HG02763 (cell line): ENCODE measurements around the gene METRN.

Experiments used
- ATAC-seq: cut with Tn5 transposase; IDR thresholded peaks from one replicate; pipeline ENCODE4 v1.9.1; 2021; ENCODE audit warnings: mild to moderate bottlenecking, moderate library complexity; ENCODE audit not compliant: unreplicated experiment

METRN gene

DNA sequence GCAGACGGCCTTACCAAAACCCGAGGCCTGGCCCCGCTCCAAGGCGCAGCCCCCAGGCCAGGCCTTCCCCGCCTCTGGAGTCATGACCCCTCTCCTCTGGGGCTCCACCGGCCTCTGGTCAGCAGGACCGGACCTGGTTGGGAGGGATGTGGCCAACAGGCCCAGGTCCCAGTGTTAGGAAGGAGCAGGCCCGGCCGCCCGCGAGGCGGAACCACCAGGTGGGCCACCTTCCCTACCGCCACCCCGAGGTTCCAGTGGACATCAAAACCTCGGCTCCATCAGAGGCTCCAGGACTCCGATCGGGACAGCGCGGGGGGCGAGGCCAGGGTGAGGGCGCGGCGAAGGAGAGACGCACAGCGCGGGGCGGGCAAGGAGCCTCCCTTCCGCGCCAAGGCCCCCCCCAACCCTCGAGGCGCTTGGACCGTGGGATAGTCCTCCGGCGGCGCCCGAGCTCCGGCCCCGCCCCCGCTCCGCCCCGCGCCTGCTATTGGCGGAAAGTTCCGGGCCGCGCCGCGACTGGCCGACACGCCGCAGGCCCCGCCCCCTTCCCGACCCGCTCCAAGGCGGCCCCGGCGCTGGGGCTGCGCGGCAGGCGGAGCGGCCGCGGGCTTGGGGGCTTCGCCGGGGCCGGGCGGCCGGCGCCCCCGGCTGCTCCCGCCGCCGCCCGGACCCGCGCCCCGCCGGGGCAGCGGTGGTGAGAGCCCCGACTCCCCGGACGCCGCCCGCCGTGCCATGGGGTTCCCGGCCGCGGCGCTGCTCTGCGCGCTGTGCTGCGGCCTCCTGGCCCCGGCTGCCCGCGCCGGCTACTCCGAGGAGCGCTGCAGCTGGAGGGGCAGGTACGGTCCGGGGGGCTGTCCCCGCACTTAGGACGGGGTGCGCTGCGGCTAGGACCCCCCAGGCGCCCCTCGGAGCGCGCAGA is at the start of gene METRN:
Gene METRN, plus strand, starts transcription at position 561 of the 919 bp plus-strand sequence. Its CDS starts 172 bp downstream, at position 733.
- ATAC-seq: peak; percentile 68

DNA sequence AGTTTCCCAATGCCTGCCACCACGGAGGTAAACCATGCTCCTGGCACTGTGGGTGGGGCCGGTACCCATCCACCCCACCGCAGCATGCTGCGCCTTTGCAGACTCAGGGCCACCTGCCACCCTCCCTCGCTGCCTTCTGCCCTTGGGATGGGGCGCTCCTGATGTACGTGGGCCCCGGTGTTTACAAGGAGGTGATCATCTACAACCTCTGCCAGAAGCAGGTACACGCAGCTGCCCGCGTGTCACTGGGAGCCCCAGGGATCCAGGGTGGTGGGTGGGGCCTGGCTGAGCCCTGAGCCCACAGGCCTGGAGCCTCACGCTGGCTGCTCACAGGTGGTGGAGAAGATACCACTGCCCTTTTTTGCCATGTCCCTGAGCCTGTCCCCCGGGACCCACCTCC is 48.3 kb upstream of the METRN start:
- ATAC-seq: no peak

DNA sequence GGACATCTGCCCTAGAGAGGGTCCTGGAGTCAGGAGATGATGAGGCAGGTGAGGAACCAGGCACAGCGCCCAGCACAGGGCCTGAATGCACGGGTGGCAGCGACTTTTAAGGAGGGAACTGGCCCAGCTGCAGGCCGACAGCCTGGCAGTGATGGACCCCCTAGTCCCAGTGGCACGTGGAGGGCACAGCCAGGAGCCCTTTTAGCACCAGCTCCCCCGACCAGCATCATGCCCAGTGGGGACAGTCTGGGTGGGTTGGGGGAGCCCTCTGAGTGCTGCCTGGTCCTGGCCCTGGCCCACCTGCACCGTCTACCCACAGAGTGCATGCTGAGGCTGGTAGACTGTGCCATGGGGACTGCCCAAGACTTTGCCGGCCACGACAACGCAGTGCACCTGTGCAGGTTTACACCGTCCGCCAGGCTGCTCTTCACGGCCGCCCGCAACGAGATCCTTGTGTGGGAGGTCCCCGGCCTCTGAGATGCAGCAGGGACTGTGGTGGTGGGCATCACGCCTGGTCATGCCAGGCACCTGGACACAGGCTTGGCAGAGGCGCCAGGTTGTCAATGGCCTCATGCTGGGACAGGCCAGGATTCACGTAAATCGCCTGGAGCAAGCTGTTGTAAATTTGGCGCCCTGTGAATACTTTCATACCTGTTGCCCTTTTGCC is 47.7 kb upstream of the METRN start:
- no peak for ATAC-seq

DNA sequence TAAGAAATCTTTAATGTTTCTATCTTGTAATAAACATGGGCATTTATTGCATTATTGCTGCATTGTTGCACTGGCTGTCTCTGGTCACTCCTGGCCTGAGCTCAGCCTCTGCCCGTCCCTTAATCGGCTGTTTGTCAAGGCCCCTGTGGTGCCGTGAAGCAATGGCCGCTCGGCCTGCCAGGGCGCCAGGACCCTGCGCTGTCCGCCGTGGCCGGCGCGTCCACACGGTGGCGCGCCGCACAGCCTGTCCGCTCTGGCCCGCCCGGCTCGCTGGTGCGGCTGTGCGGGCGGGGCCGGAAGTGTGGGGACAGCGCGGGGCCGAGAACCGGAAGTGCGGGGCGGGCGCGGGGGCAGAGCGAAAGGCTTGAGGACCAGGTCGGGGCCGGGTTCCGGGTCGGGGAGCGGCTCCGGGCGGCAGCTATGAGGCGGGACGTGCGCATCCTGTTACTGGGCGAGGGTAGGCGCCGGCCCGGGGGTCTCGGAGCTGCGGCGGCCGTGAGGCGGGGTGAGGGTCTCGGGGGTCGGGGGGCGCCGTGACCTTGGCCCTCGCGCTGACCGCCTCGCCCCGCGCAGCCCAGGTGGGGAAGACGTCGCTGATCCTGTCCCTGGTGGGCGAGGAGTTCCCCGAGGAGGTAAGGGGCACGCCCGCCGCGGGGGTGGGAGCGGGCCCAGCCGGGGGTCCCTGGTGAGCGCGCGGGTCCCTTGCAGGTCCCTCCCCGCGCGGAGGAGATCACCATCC is 47.0 kb upstream of the METRN start, which contains the start of gene RHOT2:
Gene RHOT2, plus strand, starts transcription at position 353 of the 739 bp plus-strand sequence. Its CDS starts 68 bp downstream, at position 421.
- ATAC-seq: peak; percentile 82

DNA sequence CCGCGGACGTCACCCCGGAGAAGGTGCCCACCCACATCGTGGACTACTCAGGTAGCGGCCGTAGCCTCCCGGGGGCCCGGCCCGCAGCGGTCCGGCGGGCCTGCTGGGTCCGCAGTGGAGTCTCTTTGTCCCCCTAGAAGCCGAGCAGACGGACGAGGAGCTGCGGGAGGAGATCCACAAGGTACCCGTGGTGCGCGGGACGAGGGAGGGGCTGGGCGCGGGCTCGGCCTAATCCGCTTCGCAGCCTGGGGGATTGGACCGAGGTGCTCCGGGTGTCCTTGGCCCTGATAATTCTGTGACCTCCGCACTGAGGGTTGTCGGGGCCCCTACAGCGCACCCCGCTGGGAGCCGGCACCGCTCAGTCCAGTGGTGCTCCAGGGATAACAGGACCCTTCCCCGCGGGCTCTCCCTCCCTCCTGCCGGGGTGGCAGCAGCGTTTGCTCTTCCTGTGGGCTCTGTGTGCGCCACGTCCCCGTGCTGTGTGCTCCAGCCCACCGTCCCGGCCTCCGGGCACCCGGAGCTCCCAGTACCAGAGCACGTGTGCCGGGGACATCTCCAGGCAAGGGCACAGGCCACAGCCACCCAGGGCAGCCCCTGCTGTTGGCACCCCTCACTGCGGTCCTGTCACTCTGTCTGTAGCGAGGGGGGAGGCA is 46.3 kb upstream of the METRN start:
- ATAC-seq: no peak

DNA sequence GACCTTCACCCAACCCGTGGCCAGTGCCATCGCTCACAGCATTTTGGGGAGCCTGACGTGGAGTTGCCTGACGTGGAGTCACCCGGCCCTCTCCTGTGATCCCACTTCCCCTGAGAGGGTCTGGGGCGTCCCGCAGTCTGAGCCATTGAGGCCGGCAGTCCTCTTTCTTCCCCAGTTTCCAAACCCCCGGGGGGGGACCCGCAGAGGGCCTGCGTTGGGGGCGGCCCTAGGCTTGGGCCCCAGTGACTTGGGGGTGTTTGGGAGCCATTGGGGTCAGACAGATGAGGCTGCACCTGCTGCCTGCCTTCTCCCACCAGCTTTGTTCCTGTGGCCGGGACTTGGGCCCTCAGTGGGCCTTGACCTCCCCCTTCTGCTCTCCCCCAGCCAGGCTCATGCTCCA is 45.3 kb upstream of the METRN start:
- ATAC-seq: no peak

DNA sequence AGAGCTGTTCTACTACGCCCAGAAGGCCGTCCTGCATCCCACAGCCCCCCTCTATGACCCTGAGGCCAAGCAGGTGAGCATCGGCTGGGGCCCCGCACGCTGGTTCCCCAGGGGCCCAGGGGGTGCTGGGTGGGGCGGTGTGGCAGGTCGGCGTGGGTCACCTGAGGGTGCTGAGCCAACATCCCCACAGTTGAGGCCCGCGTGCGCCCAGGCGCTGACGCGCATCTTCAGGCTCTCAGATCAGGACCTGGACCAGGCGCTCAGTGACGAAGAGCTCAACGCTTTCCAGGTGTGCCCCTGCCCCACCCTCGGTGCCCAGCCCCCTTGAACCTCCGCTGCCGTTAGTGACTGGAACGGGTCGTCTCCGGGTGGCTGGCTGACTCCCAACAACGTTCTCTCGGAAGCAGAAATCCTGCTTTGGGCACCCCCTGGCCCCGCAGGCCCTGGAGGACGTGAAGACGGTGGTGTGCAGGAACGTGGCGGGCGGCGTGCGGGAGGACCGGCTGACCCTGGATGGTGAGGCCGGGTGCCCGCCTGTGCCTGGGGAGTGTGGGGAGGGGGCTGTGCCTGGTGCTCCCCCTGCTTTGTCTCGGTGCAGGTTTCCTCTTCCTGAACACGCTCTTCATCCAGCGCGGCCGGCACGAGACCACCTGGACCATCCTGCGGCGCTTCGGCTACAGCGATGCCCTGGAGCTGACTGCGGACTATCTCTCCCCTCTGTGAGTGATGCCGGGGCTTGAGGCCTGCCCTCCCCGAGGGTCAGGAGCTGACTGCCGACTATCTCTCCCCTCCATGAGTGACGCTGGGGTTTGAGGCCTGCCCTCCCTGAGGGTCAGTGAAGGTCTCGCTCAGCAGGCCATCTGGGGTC is 44.2 kb upstream of the METRN start:
- ATAC-seq: no peak

DNA sequence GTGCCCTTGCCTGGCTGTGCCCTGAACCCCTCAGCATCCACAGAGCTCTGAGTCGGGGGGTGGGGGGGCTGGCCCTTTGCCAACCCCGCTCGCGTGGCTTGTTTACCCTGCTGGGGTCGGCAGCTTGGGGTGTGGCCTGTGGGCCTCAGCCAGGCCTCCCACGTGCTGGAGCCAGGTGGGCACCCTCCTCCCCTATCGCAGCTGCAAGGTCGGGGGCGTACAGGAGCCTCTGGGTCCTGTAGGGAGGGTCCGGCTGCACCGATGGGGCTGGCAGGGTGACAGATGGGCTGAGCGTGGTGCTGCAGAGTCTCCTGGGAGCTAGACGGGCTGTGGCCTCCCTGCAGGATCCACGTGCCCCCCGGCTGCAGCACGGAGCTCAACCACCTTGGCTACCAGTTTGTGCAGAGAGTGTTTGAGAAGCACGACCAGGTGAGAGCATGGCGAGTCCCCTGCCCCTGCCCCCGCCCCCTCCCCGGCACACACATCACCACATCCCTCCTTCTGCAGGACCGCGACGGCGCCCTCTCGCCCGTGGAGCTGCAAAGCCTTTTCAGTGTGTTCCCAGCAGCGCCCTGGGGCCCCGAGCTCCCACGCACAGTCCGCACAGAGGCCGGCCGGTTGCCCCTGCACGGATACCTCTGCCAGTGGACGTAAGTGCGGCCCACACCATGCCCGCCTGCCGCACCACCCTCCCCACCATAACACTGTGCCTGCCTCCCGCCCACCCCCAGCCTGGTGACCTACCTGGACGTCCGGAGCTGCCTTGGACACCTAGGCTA is 43.4 kb upstream of the METRN start:
- no peak for ATAC-seq

DNA sequence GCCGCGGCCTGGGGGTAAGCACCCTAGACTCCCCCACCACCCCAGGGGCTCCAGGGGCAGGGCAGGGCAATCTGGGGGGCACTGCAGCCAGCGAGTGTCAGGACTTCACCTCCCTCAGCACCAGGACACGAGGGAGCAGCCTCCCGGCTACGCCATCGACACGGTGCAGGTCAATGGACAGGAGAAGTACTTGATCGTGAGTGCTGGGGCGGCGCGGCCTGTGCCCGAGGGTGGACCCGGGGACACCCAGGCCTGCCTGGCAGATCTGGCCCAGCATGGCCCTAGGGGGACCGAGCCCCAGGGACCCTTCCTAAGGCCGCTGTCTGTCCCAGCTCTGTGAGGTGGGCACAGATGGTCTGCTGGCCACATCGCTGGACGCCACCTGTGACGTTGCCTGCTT is 42.5 kb upstream of the METRN start:
- ATAC-seq: no peak

DNA sequence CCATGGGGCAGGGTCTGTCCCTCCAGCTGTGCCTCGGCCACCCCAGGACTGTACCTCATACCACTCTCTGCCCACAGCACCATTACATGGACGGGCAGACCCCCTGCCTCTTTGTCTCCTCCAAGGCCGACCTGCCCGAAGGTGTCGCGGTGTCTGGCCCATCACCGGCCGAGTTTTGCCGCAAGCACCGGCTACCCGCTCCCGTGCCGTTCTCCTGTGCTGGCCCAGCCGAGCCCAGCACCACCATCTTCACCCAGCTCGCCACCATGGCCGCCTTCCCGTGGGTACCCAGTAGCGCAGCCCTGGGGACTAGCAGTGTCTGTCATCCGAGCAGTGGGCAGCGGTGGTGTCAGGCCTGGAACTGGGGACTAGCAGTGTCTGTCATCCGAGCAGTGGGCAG is 42.1 kb upstream of the METRN start:
- no peak for ATAC-seq

DNA sequence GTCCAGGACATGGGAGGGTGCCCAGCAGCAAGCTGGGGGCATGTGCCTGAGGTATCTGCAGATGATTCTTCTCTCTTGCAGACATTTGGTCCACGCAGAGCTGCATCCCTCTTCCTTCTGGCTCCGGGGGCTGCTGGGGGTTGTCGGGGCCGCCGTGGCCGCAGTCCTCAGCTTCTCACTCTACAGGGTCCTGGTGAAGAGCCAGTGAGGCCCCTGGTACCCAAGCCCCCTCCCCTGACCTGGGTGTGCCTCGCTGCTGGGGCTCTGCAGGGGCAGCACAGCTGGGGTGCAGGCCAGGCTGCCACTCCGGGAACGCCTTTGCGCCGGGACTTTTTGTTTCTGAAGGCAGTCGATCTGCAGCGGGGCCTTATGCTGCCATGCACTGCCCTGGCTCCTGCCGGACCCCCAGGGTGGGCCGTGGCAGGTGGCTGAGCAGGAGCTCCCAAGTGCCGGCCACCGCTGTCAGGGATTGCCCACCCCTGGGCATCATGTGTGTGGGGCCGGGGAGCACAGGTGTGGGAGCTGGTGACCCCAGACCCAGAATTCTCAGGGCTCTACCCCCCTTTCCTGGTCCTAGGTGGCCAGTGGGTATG is 41.4 kb upstream of the METRN start:
- no peak for ATAC-seq

DNA sequence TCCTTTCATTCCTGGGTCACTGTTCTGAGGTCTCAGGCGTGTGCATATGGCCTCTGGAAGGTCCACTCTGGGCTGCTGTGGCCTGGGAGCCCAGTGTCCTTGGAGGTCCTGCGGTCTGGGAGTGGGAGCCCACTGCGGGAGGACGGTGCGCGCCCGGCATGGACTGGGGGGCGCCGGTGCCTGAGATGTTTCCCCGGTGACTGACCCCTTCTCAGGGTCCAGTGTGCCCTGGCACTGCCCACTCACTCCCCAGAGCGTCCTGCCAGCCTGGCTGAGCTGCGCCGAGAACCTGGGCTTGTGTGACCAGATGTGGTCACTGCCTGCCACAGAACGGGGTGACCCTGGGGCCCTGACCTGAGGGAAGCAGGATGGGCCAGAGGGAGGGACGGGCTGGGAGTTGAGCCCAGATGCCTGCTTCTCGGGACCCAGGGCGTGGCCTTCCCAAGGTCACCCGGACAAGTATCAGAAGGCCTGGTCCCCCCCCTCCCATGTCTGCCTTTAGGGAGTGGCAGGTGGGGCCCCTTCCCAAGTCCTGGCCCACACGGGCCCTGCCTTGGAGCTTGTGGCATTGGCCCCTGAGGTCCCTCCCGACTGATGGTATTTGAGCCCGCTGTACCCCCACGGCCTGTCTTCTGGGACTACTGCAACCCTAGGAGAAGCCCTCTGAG is 40.6 kb upstream of the METRN start:
- no peak for ATAC-seq

DNA sequence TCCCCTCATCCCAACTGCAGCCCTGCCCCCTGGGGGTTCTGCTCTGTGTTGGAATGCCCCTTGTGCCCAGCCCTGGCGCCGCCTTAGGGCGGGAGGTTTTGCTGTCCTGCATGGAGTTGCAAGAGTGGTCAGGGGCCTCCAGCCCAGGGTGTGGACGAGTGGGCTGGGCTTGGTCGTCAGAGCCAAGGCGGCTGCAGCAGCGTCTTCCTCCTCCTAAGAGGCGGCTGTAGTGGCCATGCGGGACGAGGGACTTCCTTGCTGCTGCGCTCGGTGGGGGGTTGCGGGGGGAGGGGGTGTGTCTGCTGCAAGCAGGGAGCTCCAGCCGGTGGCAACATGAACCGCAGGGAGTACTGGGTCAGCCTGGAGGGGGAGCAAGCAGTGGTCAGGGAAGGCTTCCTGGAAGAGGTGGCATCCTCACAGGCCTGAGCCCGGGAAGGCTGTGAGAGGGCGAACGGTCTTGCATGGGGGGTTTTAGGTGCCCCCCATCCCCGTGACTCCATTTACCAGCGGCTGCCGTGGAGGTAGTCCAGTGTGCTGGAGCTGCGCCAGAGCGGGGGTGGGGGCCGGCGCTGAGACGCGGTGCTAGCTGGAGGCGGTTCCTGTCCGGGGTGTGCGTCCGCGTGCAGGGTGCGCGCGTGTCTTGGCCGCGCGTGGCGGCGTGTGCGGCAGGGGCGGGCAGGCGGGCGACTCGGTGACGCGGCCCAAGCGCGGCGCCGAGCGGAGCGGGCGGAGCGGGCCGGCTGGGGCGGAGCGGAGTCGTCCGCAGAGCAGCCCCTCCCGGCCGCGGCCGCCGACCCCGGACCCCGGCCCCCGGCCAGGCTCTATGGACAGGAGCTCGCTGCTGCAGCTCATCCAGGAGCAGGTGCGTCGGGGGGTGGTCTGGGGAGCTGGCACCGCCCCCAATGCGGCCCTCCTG is 39.7 kb upstream of the METRN start, which contains the start of gene RHBDL1:
Gene RHBDL1, plus strand, starts transcription at position 704 of the 916 bp plus-strand sequence. Its CDS starts 120 bp downstream, at position 824.
- no peak for ATAC-seq

DNA sequence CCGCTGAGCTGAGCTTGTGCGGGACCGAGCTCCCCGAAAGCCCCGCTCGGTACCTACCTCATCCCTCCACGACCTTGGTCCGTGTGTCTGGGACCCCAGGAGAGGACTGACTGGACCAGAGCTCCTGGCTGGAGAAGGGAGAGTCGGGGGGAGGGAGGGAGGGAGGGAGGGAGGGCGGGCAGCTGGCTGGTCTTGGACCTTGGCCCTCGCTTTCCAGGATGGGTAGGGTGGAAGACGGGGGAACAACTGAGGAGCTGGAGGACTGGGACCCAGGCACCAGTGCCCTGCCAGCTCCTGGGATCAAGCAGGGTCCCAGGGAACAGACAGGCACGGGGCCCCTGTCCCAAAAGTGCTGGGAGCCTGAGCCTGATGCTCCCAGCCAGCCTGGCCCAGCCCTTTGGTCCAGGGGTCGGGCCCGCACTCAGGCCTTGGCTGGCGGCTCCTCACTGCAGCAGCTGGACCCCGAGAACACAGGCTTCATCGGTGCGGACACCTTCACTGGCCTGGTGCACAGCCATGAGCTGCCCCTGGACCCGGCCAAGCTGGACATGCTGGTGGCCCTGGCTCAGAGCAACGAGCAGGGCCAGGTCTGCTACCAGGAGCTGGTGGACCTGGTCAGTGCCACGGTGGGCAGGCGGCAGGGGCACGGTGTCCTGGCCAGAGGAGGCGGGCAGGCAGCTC is 38.9 kb upstream of the METRN start:
- no peak for ATAC-seq

DNA sequence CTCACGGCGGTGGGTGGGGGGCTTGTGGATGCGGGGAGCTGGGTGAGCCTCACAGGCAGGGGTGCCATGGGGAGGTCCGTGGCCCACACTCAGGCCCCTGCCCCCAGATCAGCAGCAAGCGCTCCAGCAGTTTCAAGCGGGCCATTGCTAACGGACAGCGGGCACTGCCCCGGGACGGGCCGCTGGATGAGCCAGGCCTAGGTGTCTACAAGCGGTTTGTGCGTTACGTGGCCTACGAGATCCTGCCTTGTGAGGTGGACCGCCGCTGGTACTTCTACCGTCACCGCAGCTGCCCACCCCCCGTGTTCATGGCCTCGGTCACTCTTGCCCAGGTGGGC is 38.4 kb upstream of the METRN start:
- ATAC-seq: no peak

DNA sequence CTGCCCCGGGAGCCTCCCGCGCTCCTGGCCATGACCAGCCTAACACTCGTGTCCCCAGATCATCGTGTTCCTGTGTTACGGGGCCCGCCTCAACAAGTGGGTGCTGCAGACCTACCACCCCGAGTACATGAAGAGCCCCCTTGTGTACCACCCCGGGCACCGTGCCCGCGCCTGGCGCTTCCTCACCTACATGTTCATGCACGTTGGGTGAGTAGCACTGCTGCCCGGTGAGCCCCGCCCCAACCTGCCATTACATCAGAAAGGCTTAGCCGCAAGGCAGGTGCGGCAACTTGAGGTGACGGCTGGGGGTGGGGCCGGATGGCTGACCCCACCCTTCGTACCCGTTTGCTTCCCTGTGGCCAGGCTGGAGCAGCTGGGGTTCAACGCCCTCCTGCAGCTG is 38.0 kb upstream of the METRN start:
- ATAC-seq: no peak
